K562 (cell line): Measurements from ENCODE around the gene CCM2. TPM values are rescaled to one million over a fixed set of nuclear protein-coding genes. Genes with fewer than 3 reads are reported as not detected.

Experiments
- ATAC-seq: fragments of 200-7000 bp; cut with Tn5 transposase; 3 replicates; pipeline ENCODE4 v1.9.1; 2020; ENCODE audit warnings: moderate library complexity
- BruUV-seq: library from RNA; stranded (reverse); fragments of 400-500 nt; replicated peaks from 2 replicates; lab custom pipeline; 2021; lab: Mats Ljungman, UMichigan
- CTCF ChIA-PET: fragments of 300-600 bp; formaldehyde crosslinking; extraction: SDS; loops from one replicate; lab custom pipeline; 2021; ENCODE audit warnings: low intra/inter-chr PET ratio; lab: Yijun Ruan, JAX
- POLR2A ChIA-PET: fragments of 300-600, 350-650 bp; sonication (Branson Sonifier 250); formaldehyde crosslinking; extraction: SDS; loops from one replicate; lab custom pipeline; 2021; ENCODE audit warnings: antibody characterized with exemption, inconsistent platforms; lab: Yijun Ruan, JAX
- DNase-seq, 4 experiments: peaks; one replicate each; pipeline versions ENCODE4 v3.0.0 to v3.0.0-alpha.2; 2011 to 2018; ENCODE audit warnings: low spot score in 3 of 4, mixed read lengths in 3 of 4; ENCODE audit errors: extremely low read depth in 1 of 4
- FAIRE-seq: peaks from 2 replicates; lab custom pipeline; 2011; peaks lifted over from hg19 to GRCh38; lab: Jason Lieb, UNC
- H2AFZ ChIP-seq: 2 replicates; pipeline ENCODE4 v1.6.0; 2011; ENCODE audit warnings: low read depth, low read length, control low read depth, inconsistent platforms
- H3K27ac ChIP-seq: fragments of 200-600 bp; 3 replicates; pipeline ENCODE4 v1.8.0; 2011; ENCODE audit warnings: low read depth, mild to moderate bottlenecking, control low read depth, inconsistent platforms, low read length, moderate library complexity, mixed read lengths; ENCODE audit errors: extremely low read depth
- H3K27me3 ChIP-seq, 2 experiments: fragments of 300-600 bp in 1 of 2; 2 replicates in 1 of 2; 3 replicates in 1 of 2; pipeline versions ENCODE4 v1.6.0 to v1.8.0; 2011; ENCODE audit warnings: inconsistent platforms in 2 of 2, low read length in 2 of 2, mild to moderate bottlenecking in 1 of 2, mixed read lengths in 1 of 2, moderate library complexity in 1 of 2; ENCODE audit not compliant: control insufficient read depth in 2 of 2, insufficient read depth in 2 of 2
- H3K36me3 ChIP-seq: fragments of 300-600 bp; 3 replicates; pipeline ENCODE4 v1.8.0; 2011; ENCODE audit warnings: mild to moderate bottlenecking, low read length, inconsistent platforms; ENCODE audit not compliant: control insufficient read depth, insufficient read depth
- H3K4me1 ChIP-seq, 2 experiments: fragments of 200-600 bp in 1 of 2; replicated peaks in 1 of 2; 2 replicates in 1 of 2; 3 replicates in 1 of 2; pipeline versions ENCODE4 v1.5.1 to v1.8.0; 2011; ENCODE audit warnings: inconsistent platforms in 2 of 2, low read length in 2 of 2, mild to moderate bottlenecking in 1 of 2, mixed read lengths in 1 of 2, moderate library complexity in 1 of 2; ENCODE audit not compliant: control insufficient read depth in 2 of 2, insufficient read depth in 2 of 2
- H3K4me2 ChIP-seq: 2 replicates; pipeline ENCODE4 v1.6.1; 2011; ENCODE audit warnings: low read length, control low read depth, inconsistent platforms, mixed read lengths; ENCODE audit not compliant: insufficient read depth
- H3K4me3 ChIP-seq: fragments of 200-600 bp; sonication (generic), shearing (Covaris generic); 2 replicates; pipeline ENCODE4 v1.5.1; 2016; ENCODE audit warnings: control low read depth, inconsistent platforms
- H3K79me2 ChIP-seq: fragments of 200-600 bp; 3 replicates; pipeline ENCODE4 v1.8.0; 2011; ENCODE audit warnings: low read length, inconsistent platforms; ENCODE audit not compliant: control insufficient read depth, insufficient read depth
- H3K9ac ChIP-seq, 2 experiments: 2 replicates each; pipeline versions ENCODE4 v1.6.0 to v1.6.1; 2011; ENCODE audit warnings: low read depth in 2 of 2, low read length in 2 of 2, control low read depth in 1 of 2, inconsistent platforms in 1 of 2, mild to moderate bottlenecking in 1 of 2, mixed read lengths in 1 of 2; ENCODE audit not compliant: insufficient read depth in 1 of 2
- H3K9me1 ChIP-seq: one replicate; pipeline ENCODE4 v1.6.0; 2011; ENCODE audit warnings: inconsistent platforms, mild to moderate bottlenecking, low read length, moderate library complexity; ENCODE audit not compliant: control insufficient read depth, insufficient read depth
- H3K9me3 ChIP-seq: replicated peaks from 2 replicates; pipeline ENCODE4 v1.5.1; 2011; ENCODE audit warnings: low read depth, low read length, inconsistent platforms; ENCODE audit not compliant: control insufficient read depth, insufficient read depth
- H4K20me1 ChIP-seq: replicated peaks from 2 replicates; pipeline ENCODE4 v1.6.1; 2011; ENCODE audit warnings: low read length, inconsistent platforms, mixed read lengths; ENCODE audit not compliant: control insufficient read depth, insufficient read depth
- CBX1 ChIP-seq: sonication (generic); IDR thresholded peaks from 2 replicates; pipeline ENCODE4 v1.6.1; 2016; ENCODE audit warnings: antibody characterized with exemption, low read depth, mild to moderate bottlenecking
- HNRNPL ChIP-seq: fragments of 200-400 bp; formaldehyde crosslinking; IDR thresholded peaks from 2 replicates; pipeline ENCODE4 v1.6.1; 2017; ENCODE audit warnings: low read depth, mild to moderate bottlenecking, low read length
- IRF2 ChIP-seq: sonication (generic); formaldehyde crosslinking; IDR thresholded peaks from 2 replicates; pipeline ENCODE4 v1.8.1; 2022; ENCODE audit warnings: mild to moderate bottlenecking, missing genetic modification reagents
- PHB ChIP-seq: fragments of 250-450 bp; sonication (Bioruptor Pico); IDR thresholded peaks from 2 replicates; pipeline ENCODE4 v1.5.0; 2021
- XRCC5 ChIP-seq: fragments of 200-400 bp; formaldehyde crosslinking; IDR thresholded peaks from 2 replicates; pipeline ENCODE4 v1.6.1; 2017; ENCODE audit warnings: low read depth, mild to moderate bottlenecking, low read length
- ZNF507 ChIP-seq: conservative IDR thresholded peaks from 2 replicates; pipeline ENCODE4 v1.6.1; 2017; ENCODE audit warnings: missing genetic modification characterization, missing compliant biosample characterization
- ZNF785 ChIP-seq: fragments of 250-450 bp; sonication (Bioruptor Pico); IDR thresholded peaks from 2 replicates; pipeline ENCODE4 v1.4.0; 2020; ENCODE audit warnings: mild to moderate bottlenecking
- WGBS: fragments of 100-300 bp; shearing (Covaris generic); methylation state at CpG from one replicate; pipeline ENCODE4 v1.1.6; 2016; ENCODE audit warnings: low coverage, mixed read lengths; ENCODE audit not compliant: insufficient coverage; ENCODE audit errors: missing lambda C conversion rate; 5-methylcytosine and 5-hydroxymethylcytosine counted together
- in situ Hi-C: fragments of 300-500 bp; cut with MboI; formaldehyde crosslinking; loops from 4 replicates; pipeline ENCODE4 v1.15.0; 2018; ENCODE audit warnings: inconsistent platforms, mixed read lengths
- intact Hi-C: fragments of 100-400 bp; cut with micrococcal nuclease; formaldehyde crosslinking; loops from 2 replicates; pipeline ENCODE4 v1.14.2; 2022
- polyA plus RNA-seq, 8 experiments: library from polyadenylated mRNA; depleted of rRNA in 4 of 8; stranded (reverse) in 5 of 8; unstranded in 3 of 8; fragments of >200 nt; fragmentation: Nextera tagmentation in 2 of 8; fragmentation: Illumina TruSeq in 1 of 8; extraction: Ambion mirVana in 2 of 8; extraction: Trizol in 1 of 8; gene quantifications; 2 replicates each; pipeline versions ENCODE4 v1.2.1 to v1.2.3, GENCODE V29; 2011 to 2014; ENCODE audit warnings: inconsistent platforms in 1 of 8, missing spikeins in 1 of 8
- total RNA-seq, 7 experiments: library from RNA; depleted of rRNA in 6 of 7; stranded (reverse); fragments of >200 nt in 6 of 7; fragmentation: Illumina TruSeq in 2 of 7; extraction: Trizol in 2 of 7; gene quantifications; 2 replicates each; pipeline versions ENCODE4 v1.2.1 to v1.2.3, GENCODE V29; 2011 to 2021; ENCODE audit warnings: low replicate concordance in 1 of 7
- TF ChIP-seq, protein P1 (sequence below), 3 experiments: fragments of 200-800 bp in 1 of 3; fragments of 250-450 bp in 1 of 3; fragments of 450-650 bp in 1 of 3; sonication (Bioruptor Pico) in 1 of 3; sonication (Bioruptor generic) in 1 of 3; formaldehyde crosslinking in 1 of 3; IDR thresholded peaks; 2 replicates each; pipeline versions ENCODE4 v1.6.1 to v1.8.0; 2016 to 2022; ENCODE audit warnings: mild to moderate bottlenecking in 2 of 3, missing genetic modification characterization in 2 of 3, missing compliant biosample characterization in 1 of 3, moderate library complexity in 1 of 3
- TF ChIP-seq, protein P2 (sequence below): fragments of 250-450 bp; sonication (Bioruptor Pico); IDR thresholded peaks from 2 replicates; pipeline ENCODE4 v1.5.0; 2021

The CCM2 gene
- total and polyA plus RNA-seq, 9 of the 15 experiments (the other 6 are each of a cell fraction or from before 2014, with no cell fraction given), result 0.41 to 38.6 (median 25.9) TPM

DNA sequence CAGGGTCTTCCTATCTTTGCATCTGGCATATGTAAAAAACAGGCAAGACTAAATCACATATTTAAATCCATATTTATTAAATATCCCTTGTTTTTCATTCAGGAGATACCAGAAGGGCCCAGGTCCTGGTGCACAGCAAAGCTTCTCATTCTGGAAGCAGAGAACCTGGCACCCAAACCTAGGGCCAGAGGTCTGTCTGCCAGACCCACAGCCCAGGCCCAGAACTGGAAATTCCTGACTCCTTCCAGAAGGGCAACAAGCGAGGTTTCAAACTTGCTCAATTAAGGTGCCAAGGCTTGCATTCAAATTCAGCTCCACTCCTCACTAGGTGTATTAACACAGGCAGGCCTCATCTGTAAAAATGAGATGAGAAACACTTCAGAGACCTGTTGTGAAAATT, 17.0 kb upstream of the CCM2 start:
- intact Hi-C loops, result no loop called here

More for the DNA sequence above, 17.0 kb upstream of the CCM2 start:
- 71% methylated on average over 1 of the region's 1 CpG for WGBS
- DNase-seq (no peak), ATAC-seq (no peak)
- no peak overlapping the region; the same call in 2 of the 3 replicates for H3K27ac ChIP-seq
- H3K27me3 ChIP-seq, result no peaks in the 10 kb centered on the region
- no peak for TF ChIP-seq PHB (CRISPR knock-in tag)
- no peak for TF ChIP-seq ZNF785 (CRISPR knock-in tag)
- no peak for TF ChIP-seq HNRNPL
- TF ChIP-seq, protein P1, sequence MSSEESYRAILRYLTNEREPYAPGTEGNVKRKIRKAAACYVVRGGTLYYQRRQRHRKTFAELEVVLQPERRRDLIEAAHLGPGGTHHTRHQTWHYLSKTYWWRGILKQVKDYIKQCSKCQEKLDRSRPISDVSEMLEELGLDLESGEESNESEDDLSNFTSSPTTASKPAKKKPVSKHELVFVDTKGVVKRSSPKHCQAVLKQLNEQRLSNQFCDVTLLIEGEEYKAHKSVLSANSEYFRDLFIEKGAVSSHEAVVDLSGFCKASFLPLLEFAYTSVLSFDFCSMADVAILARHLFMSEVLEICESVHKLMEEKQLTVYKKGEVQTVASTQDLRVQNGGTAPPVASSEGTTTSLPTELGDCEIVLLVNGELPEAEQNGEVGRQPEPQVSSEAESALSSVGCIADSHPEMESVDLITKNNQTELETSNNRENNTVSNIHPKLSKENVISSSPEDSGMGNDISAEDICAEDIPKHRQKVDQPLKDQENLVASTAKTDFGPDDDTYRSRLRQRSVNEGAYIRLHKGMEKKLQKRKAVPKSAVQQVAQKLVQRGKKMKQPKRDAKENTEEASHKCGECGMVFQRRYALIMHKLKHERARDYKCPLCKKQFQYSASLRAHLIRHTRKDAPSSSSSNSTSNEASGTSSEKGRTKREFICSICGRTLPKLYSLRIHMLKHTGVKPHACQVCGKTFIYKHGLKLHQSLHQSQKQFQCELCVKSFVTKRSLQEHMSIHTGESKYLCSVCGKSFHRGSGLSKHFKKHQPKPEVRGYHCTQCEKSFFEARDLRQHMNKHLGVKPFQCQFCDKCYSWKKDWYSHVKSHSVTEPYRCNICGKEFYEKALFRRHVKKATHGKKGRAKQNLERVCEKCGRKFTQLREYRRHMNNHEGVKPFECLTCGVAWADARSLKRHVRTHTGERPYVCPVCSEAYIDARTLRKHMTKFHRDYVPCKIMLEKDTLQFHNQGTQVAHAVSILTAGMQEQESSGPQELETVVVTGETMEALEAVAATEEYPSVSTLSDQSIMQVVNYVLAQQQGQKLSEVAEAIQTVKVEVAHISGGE (CRISPR knock-in tag; IDR thresholded peaks at IDR 0.05), result no peak
- TF ChIP-seq ZNF507, result no peak
- no peak for TF ChIP-seq XRCC5
- TF ChIP-seq CBX1, result no peak
- TF ChIP-seq, protein P2, sequence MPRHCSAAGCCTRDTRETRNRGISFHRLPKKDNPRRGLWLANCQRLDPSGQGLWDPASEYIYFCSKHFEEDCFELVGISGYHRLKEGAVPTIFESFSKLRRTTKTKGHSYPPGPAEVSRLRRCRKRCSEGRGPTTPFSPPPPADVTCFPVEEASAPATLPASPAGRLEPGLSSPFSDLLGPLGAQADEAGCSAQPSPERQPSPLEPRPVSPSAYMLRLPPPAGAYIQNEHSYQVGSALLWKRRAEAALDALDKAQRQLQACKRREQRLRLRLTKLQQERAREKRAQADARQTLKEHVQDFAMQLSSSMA (CRISPR knock-in tag), result no peak
- TF ChIP-seq IRF2 (CRISPR knock-in tag), result no peak
- TF ChIP-seq, all 486 proteins: peak for 0
- Histone ChIP-seq H3K9me1 (no peaks in the 10 kb centered on the region), H3K4me2 (peak overlapping the region; percentile 100), H3K4me1 (peaks cover 29 to 34% of the 10 kb centered on the region in 2 experiments; a peak in 4 of 5 replicates), H3K9me3 (no peaks in the 10 kb centered on the region; the same call in 1 of the 2 replicates), H2AFZ (no peak overlapping the region), H3K36me3 (peaks cover 64% of the 10 kb centered on the region), H3K9ac (peak overlapping the region in 1 of 2 experiments; percentile 99; a peak in 1 of 4 replicates), H3K4me3 (no peak overlapping the region; the same call in 1 of the 2 replicates), H4K20me1 (peaks cover 24% of the 10 kb centered on the region), H3K79me2 (peaks cover 53% of the 10 kb centered on the region)
- BruUV-seq, result no TSS peak
- POLR2A ChIA-PET, result interaction anchor here (0.6 to 7.4 kb wide), 11 partner anchors 8 to 153 kb away, joined by 3 to 141 read pairs (median 4); no protein-coding TSS in a partner anchor
- CTCF ChIA-PET, result no interaction called here
- FAIRE-seq, result no peak
- in situ Hi-C loops, result no loop called here
